Ishikawa (cell line): Measurements from ENCODE around the gene TNPO3.

Source experiments
- CEBPB ChIP-seq: IDR thresholded peaks from 2 replicates; pipeline ENCODE4 v1.6.1; 2012
- CREB1 ChIP-seq: IDR thresholded peaks from 2 replicates; pipeline ENCODE4 v1.6.1; 2012; ENCODE audit warnings: low read depth
- EGR1 ChIP-seq: IDR thresholded peaks from 2 replicates; pipeline ENCODE4 v1.6.1; 2012
- EP300 ChIP-seq: IDR thresholded peaks from 2 replicates; pipeline ENCODE4 v1.6.1; 2012; ENCODE audit warnings: borderline replicate concordance
- FOXM1 ChIP-seq: IDR thresholded peaks from 2 replicates; pipeline ENCODE4 v1.6.1; 2012; ENCODE audit warnings: low read depth, borderline replicate concordance
- NFIC ChIP-seq: IDR thresholded peaks from 2 replicates; pipeline ENCODE4 v1.6.1; 2012
- RAD21 ChIP-seq: IDR thresholded peaks from 2 replicates; pipeline ENCODE4 v1.6.1; 2012; ENCODE audit warnings: low read depth
- REST ChIP-seq: IDR thresholded peaks from 2 replicates; pipeline ENCODE4 v1.6.1; 2012; ENCODE audit warnings: low read depth, mild to moderate bottlenecking
- TAF1 ChIP-seq: IDR thresholded peaks from 2 replicates; pipeline ENCODE4 v1.6.1; 2012; ENCODE audit warnings: low read depth, mild to moderate bottlenecking
- TCF12 ChIP-seq: IDR thresholded peaks from 2 replicates; pipeline ENCODE4 v1.6.1; 2012; ENCODE audit warnings: low read depth
- TEAD4 ChIP-seq: IDR thresholded peaks from 2 replicates; pipeline ENCODE4 v1.6.1; 2012
- YY1 ChIP-seq: IDR thresholded peaks from 2 replicates; pipeline ENCODE4 v1.6.1; 2012; ENCODE audit warnings: low read depth
- ZBTB7A ChIP-seq: IDR thresholded peaks from 2 replicates; pipeline ENCODE4 v1.6.1; 2012; ENCODE audit warnings: low read depth
- TF ChIP-seq, protein P1 (sequence below): IDR thresholded peaks from 2 replicates; pipeline ENCODE4 v1.6.1; 2012
- TF ChIP-seq, protein P2 (sequence below): IDR thresholded peaks from 2 replicates; pipeline ENCODE4 v1.6.1; 2012

TNPO3 gene

DNA sequence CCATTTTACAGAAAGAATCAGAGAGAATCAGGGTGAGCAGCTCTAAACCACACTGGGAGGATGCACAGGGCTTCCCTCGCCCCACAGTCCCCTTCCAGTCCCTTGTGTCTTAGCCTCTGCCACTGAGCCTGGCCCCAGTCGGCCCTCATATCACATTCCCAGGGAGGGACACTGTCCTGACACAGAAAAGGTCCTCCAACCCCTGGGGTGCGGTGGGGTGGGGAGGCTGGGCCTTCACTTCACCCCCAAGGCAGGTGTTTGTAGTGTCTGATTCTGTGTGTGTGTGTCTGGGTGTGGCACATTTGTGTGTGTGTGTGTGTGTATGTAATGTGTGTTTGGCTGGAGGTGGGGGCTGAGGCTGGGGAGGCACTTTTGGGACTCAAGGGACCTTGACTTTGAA lies 142.6 kb downstream of the TNPO3 start:
- no peak for TF ChIP-seq CREB1
- TF ChIP-seq NFIC, result no peak
- no peak for TF ChIP-seq TCF12
- no peak for TF ChIP-seq YY1
- no peak for TF ChIP-seq EP300
- no peak for TF ChIP-seq EGR1
- no peak for TF ChIP-seq REST
- TF ChIP-seq, protein P1, sequence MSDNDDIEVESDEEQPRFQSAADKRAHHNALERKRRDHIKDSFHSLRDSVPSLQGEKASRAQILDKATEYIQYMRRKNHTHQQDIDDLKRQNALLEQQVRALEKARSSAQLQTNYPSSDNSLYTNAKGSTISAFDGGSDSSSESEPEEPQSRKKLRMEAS, result no peak
- no peak for TF ChIP-seq FOXM1
- no peak for TF ChIP-seq TAF1
- TF ChIP-seq TEAD4, result no peak
- TF ChIP-seq, protein P2, sequence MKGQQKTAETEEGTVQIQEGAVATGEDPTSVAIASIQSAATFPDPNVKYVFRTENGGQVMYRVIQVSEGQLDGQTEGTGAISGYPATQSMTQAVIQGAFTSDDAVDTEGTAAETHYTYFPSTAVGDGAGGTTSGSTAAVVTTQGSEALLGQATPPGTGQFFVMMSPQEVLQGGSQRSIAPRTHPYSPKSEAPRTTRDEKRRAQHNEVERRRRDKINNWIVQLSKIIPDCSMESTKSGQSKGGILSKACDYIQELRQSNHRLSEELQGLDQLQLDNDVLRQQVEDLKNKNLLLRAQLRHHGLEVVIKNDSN, result no peak
- TF ChIP-seq CEBPB, result no peak
- TF ChIP-seq ZBTB7A, result no peak
- no peak for TF ChIP-seq RAD21

DNA sequence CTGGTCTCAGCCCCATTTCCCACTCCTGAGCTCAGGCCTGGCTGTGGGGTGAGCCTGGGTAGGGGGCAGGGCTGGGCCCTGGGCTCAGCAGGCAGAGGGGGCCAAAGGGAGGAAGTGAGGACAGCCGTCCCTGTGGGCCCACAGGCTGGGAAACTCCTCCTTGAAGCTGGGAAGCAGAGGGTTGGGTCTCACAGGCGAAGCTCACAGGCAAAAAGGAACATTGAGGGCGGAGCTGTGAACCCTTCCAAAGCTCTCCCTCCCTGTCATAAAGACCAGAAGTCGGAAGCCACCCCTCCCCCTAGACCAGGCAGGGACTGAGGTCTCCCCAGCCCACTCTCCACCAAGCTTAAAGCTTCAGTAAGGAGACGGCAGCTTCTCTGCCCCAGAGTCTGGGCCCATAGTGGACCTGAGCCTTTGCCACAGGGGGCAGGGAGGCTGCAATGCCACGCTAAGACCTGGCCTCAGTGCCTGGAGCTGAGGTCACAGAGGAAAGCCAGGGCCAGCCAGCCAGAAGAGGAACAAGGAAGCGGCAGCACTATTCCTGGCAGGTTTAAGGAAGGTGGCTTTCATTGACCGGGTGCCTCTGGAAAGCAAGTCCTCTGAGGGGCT lies 143.4 kb downstream of the TNPO3 start:
- TF ChIP-seq CREB1 (no peak), EGR1 (no peak), RAD21 (no peak), REST (no peak), NFIC (no peak), TEAD4 (no peak), ZBTB7A (no peak)

GRCh38 chr7:128910569-128910945 lies 144.4 kb downstream of the TNPO3 start, which contains the start of gene KCP:
TSS of gene KCP (minus strand) at chr7:128910709. CDS start at chr7:128910676, 33 bp downstream.
- TF ChIP-seq NFIC (no peak), TCF12 (no peak), FOXM1 (no peak), EGR1 (no peak), YY1 (no peak), TAF1 (no peak), ZBTB7A (no peak), CEBPB (no peak)
- TF ChIP-seq, protein P2, result no peak

DNA sequence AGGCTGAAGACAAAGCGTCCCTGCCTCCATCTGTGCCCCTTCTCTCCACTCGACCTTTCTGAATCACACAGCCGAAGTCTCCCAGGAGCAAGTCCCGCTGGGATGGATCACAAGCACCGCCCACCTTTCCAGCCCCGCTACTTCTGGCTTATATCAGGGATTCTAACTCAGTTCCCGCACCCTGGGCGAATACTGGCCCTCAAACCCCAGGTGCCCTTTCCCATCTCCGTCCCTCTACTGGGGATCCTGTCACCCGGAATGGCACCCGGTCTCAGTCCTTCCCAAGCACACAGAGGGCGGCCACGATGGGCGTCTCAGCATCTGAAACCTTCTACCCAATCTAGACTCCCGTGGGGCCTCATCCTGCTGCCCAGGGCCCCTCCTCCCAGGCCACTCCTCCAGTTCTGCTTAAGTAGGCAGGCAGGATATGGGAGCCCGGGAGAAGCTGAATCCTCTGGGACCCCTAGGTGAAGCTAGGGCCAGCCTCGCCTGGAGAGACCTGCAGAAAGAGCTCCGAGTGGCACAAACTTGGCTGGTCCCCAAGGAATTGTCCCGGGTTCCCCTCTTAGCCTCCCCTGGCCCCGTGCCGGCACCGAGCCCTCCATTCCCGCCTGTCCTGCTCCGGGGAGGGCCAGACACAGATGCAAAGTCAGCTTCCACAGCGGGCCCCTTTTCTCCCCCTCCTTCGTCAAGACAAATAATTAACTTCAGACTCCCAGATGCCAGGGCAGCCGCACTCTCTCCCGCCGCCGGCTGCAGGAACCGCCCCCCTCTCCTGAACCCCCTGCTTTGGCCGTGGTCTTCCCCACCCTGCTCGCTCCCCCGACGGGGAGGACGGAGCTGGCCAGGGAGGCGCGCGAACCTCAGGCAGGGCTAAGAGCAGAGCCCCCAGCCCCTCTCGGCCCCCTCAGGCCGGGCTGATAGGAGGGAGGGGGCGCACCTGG lies 145.0 kb downstream of the TNPO3 start:
- TF ChIP-seq RAD21 (no peak), EP300 (no peak), YY1 (no peak), CEBPB (no peak), TAF1 (no peak)
- TF ChIP-seq, protein P1, result no peak

- TF ChIP-seq TCF12 (no peak), CEBPB (no peak), ZBTB7A (no peak), RAD21 (no peak), NFIC (no peak), CREB1 (no peak), TEAD4 (no peak), EGR1 (no peak), FOXM1 (no peak)
- TF ChIP-seq, protein P2, result no peak
- TF ChIP-seq, protein P1, result no peak
These were observed 145.9 kb downstream of the TNPO3 start for GRCh38 chr7:128908750-128909624.
